Thyroid gland (tissue), 4 donors: ENCODE measurements around the gene PYDC2. TPM values are rescaled to one million over a fixed set of nuclear protein-coding genes. Genes with fewer than 3 reads are reported as not detected.

Experiments
- DNase-seq, 2 donors: peaks; one replicate each; pipeline ENCODE4 v3.0.0-alpha.2; 2019
- H3K27ac ChIP-seq, 3 donors: fragments of 200-600 bp; sonication (generic); 1 replicate in 2 of 3; 2 replicates in 1 of 3; pipeline ENCODE4 v1.5.1; 2016 to 2019; ENCODE audit warnings: mild to moderate bottlenecking in 1 of 3, moderate library complexity in 1 of 3
- H3K27me3 ChIP-seq: fragments of 200-600 bp; sonication (generic); one replicate; pipeline ENCODE4 v1.5.1; 2019
- H3K36me3 ChIP-seq, 2 donors: fragments of 200-600 bp; sonication (generic); one replicate each; pipeline ENCODE4 v1.5.1; 2016 to 2019
- H3K4me1 ChIP-seq, 2 donors: fragments of 200-600 bp; sonication (generic); one replicate each; pipeline ENCODE4 v1.5.1; 2017 to 2019
- H3K4me3 ChIP-seq, 3 donors: fragments of 200-600 bp; sonication (generic); replicated peaks in 1 of 3; 1 replicate in 2 of 3; 2 replicates in 1 of 3; pipeline ENCODE4 v1.5.1; 2016; ENCODE audit warnings: mild to moderate bottlenecking in 1 of 3
- H3K9me3 ChIP-seq: fragments of 200-600 bp; sonication (generic); one replicate; pipeline ENCODE4 v1.5.1; 2017
- CTCF ChIP-seq, 6 experiments: fragments of 200-600 bp in 3 of 6; fragments of 450-650 bp in 3 of 6; sonication (generic) in 3 of 6; IDR thresholded peaks; one replicate each; pipeline ENCODE4 v1.5.1; 2016 to 2019; ENCODE audit warnings: antibody characterized with exemption in 6 of 6, mild to moderate bottlenecking in 2 of 6, inconsistent platforms in 1 of 6, moderate library complexity in 1 of 6
- POLR2A ChIP-seq, 2 donors: fragments of 450-650 bp; IDR thresholded peaks; one replicate each; pipeline ENCODE4 v1.6.1; 2017; ENCODE audit warnings: antibody characterized with exemption in 2 of 2, mild to moderate bottlenecking in 2 of 2, moderate library complexity in 1 of 2
- WGBS, 2 donors: methylation state at CpG; one replicate each; pipeline ENCODE4 v1.1.5; 2017; 5-methylcytosine and 5-hydroxymethylcytosine counted together
- intact Hi-C: fragments of 100-400 bp; cut with DNase I; formaldehyde crosslinking; loops from one replicate; pipeline ENCODE4 v1.15.1; 2023
- total RNA-seq, 4 donors: library from RNA; depleted of rRNA; stranded (reverse); fragments of >200 nt; gene quantifications; one replicate each; pipeline ENCODE4 v1.2.3, GENCODE V29; 2016

PYDC2 gene
- total RNA-seq: not detected

- no peak for DNase-seq
- WGBS, 2 donors: 42 to 77% methylated on average over 3 of the region's 3 CpGs
- H3K27me3 ChIP-seq: no peaks in the 10 kb centered on the region
- H3K4me3 ChIP-seq: no peak within 1 kb of the TSS
- no peak within 1 kb of the TSS for H3K27ac ChIP-seq
- no peaks in the 10 kb centered on the region for H3K36me3 ChIP-seq
- no peaks in the 10 kb centered on the region for H3K9me3 ChIP-seq
- no peak for TF ChIP-seq CTCF (IDR thresholded peaks at IDR 0.05)
- no peak for TF ChIP-seq POLR2A (IDR thresholded peaks at IDR 0.05)
- intact Hi-C loops: no loop called here
- H3K4me1 ChIP-seq: no peaks in the 10 kb centered on the region
These were observed at the start of gene PYDC2 for GRCh38 chr3:191461113-191461595. Gene PYDC2, plus strand, starts transcription at chr3:191461163. Its CDS starts 0 bp downstream, at chr3:191461163.

- Histone ChIP-seq H3K4me1 (peaks cover 0 to 4% of the 10 kb centered on the region in 2 donors), H3K27me3 (no peaks in the 10 kb centered on the region), H3K9me3 (no peaks in the 10 kb centered on the region), H3K36me3 (no peaks in the 10 kb centered on the region), H3K4me3 (no peak overlapping the region), H3K27ac (no peak overlapping the region)
- intact Hi-C loops: loop anchor here (10.0 kb wide), 1 partner anchor 1032 kb away; no protein-coding TSS in a partner anchor
- DNase-seq: no peak
- TF ChIP-seq CTCF (IDR thresholded peaks at IDR 0.05) (no peak), POLR2A (IDR thresholded peaks at IDR 0.05) (no peak)
- 76 to 88% methylated on average over 1 of the region's 1 CpG for WGBS, 2 donors
These were observed 48.2 kb upstream of the PYDC2 start for GRCh38 chr3:191412759-191413158.

- peaks cover 0 to 4% of the 10 kb centered on the region in 2 donors for H3K4me1 ChIP-seq
- no peak overlapping the region for H3K4me3 ChIP-seq
- WGBS, 2 donors: 40 to 41% methylated on average over 2 of the region's 2 CpGs
- no peaks in the 10 kb centered on the region for H3K9me3 ChIP-seq
- TF ChIP-seq CTCF (IDR thresholded peaks at IDR 0.05): no peak
- no peak for TF ChIP-seq POLR2A (IDR thresholded peaks at IDR 0.05)
- no peak overlapping the region for H3K27ac ChIP-seq
- intact Hi-C loops: loop anchor here (10.0 kb wide), 1 partner anchor 1031 kb away; no protein-coding TSS in a partner anchor
- no peaks in the 10 kb centered on the region for H3K27me3 ChIP-seq
- no peaks in the 10 kb centered on the region for H3K36me3 ChIP-seq
- DNase-seq: no peak
These were observed 46.7 kb upstream of the PYDC2 start for GRCh38 chr3:191414286-191414685.

DNA sequence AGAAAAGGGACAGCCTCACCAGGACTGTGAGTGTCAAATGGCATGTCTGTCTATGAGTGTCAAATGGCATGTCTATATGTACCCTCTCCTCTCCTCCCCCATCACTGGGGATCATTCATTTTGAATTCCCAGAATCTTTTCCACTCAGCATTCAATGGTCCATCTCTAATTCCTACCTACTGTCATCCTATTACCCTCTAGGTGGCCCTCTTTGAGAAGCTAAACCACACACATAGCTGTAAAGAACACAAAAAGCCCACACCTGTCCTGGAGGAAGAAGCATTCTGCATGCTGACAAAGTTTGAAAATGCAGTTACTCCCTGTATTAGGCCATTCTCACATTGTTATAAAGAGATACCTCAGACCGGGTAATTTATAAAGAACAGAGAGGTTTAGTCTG, 46.2 kb upstream of the PYDC2 start:
- WGBS, 2 donors: 95 to 100% methylated on average over 1 of the region's 1 CpG
- no peak overlapping the region for H3K4me3 ChIP-seq
- intact Hi-C loops: loop anchor here (10.0 kb wide), 1 partner anchor 1030 kb away; no protein-coding TSS in a partner anchor

More for the DNA sequence above, 46.2 kb upstream of the PYDC2 start:
- TF ChIP-seq POLR2A (IDR thresholded peaks at IDR 0.05) (no peak), CTCF (IDR thresholded peaks at IDR 0.05) (no peak)
- DNase-seq: no peak
- Histone ChIP-seq H3K27ac (no peak overlapping the region), H3K27me3 (no peaks in the 10 kb centered on the region), H3K9me3 (no peaks in the 10 kb centered on the region), H3K4me1 (peaks cover 0 to 4% of the 10 kb centered on the region in 2 donors), H3K36me3 (no peaks in the 10 kb centered on the region)
